H1 (cell line): Measurements from ENCODE around the gene ELMO3. TPM values are rescaled to one million over a fixed set of nuclear protein-coding genes. Genes with fewer than 3 reads are reported as not detected.

ENCODE experiments used
- CTCF ChIA-PET: fragments of 300-600 bp; sonication (Branson Sonifier 250); formaldehyde crosslinking; loops from one replicate; lab custom pipeline; 2021; ENCODE audit not compliant: partially characterized antibody; lab: Charles Lee
- POLR2A ChIA-PET: fragments of 300-600 bp; sonication (Branson Sonifier 250); formaldehyde crosslinking; loops from one replicate; lab custom pipeline; 2021; ENCODE audit warnings: inconsistent platforms; ENCODE audit not compliant: partially characterized antibody; lab: Charles Lee
- DNase-seq, 2 experiments: peaks; one replicate each; pipeline versions ENCODE4 v3.0.0 to v3.0.0-alpha.2; 2010 to 2022; ENCODE audit warnings: low spot score in 2 of 2, low read depth in 1 of 2, mixed read lengths in 1 of 2
- FAIRE-seq: peaks from 2 replicates; lab custom pipeline; 2011; peaks lifted over from hg19 to GRCh38; lab: Jason Lieb, UNC
- H2AFZ ChIP-seq: 2 replicates; pipeline ENCODE4 v1.8.1; 2012; ENCODE audit warnings: low read length, inconsistent platforms
- H2AK5ac ChIP-seq: 2 replicates; pipeline ENCODE4 v1.6.1; 2013; ENCODE audit warnings: low read depth, low read length
- H2BK120ac ChIP-seq: replicated peaks from 2 replicates; pipeline ENCODE3; 2013; ENCODE audit warnings: low read depth, low read length, inconsistent platforms
- H2BK12ac ChIP-seq: 2 replicates; pipeline ENCODE4 v1.6.1; 2013; ENCODE audit warnings: low read depth, low read length
- H2BK15ac ChIP-seq: 2 replicates; pipeline ENCODE4 v1.6.1; 2013; ENCODE audit warnings: low read length
- H2BK20ac ChIP-seq: 2 replicates; pipeline ENCODE4 v1.6.1; 2013; ENCODE audit warnings: low read length
- H2BK5ac ChIP-seq: 2 replicates; pipeline ENCODE4 v1.6.1; 2013; ENCODE audit warnings: low read depth, low read length
- H3K14ac ChIP-seq: 2 replicates; pipeline ENCODE4 v1.6.1; 2013; ENCODE audit warnings: inconsistent platforms; ENCODE audit not compliant: insufficient read length
- H3K18ac ChIP-seq: 2 replicates; pipeline ENCODE4 v1.6.1; 2013; ENCODE audit warnings: low read length; ENCODE audit errors: extremely low read depth
- H3K23ac ChIP-seq: 2 replicates; pipeline ENCODE4 v1.6.1; 2013; ENCODE audit warnings: inconsistent platforms; ENCODE audit not compliant: insufficient read length
- H3K23me2 ChIP-seq: 2 replicates; pipeline ENCODE4 v1.6.1; 2013; ENCODE audit warnings: low read depth, low read length
- H3K27ac ChIP-seq: 2 replicates; pipeline ENCODE4 v1.6.1; 2011; ENCODE audit warnings: low read depth, low read length, inconsistent platforms
- H3K27me3 ChIP-seq, 4 experiments: replicated peaks in 1 of 4; 1 replicate in 1 of 4; 2 replicates in 3 of 4; pipeline versions ENCODE4 v1.6.1 to v1.8.1; 2011 to 2013; ENCODE audit warnings: low read length in 3 of 4, mild to moderate bottlenecking in 3 of 4, inconsistent platforms in 2 of 4, mixed read lengths in 2 of 4, moderate library complexity in 1 of 4; ENCODE audit not compliant: control insufficient read depth in 3 of 4, insufficient read depth in 3 of 4; ENCODE audit errors: extremely low read depth in 1 of 4
- H3K36me3 ChIP-seq, 4 experiments: 2 replicates each; pipeline versions ENCODE4 v1.6.1 to v1.8.1; 2011 to 2013; ENCODE audit warnings: mild to moderate bottlenecking in 4 of 4, low read length in 3 of 4, moderate library complexity in 2 of 4, control low read depth in 1 of 4, inconsistent platforms in 1 of 4; ENCODE audit not compliant: insufficient read depth in 4 of 4, control insufficient read depth in 2 of 4
- H3K4ac ChIP-seq: replicated peaks from 2 replicates; pipeline ENCODE3; 2013; ENCODE audit warnings: low read length, low read depth, mixed read lengths, inconsistent platforms; ENCODE audit not compliant: insufficient read length
- H3K4me1 ChIP-seq, 4 experiments: replicated peaks in 1 of 4; 1 replicate in 1 of 4; 2 replicates in 3 of 4; pipeline versions ENCODE4 v1.6.1 to v1.8.1; 2011 to 2013; ENCODE audit warnings: low read length in 3 of 4, inconsistent platforms in 2 of 4, mixed read lengths in 1 of 4; ENCODE audit not compliant: insufficient read depth in 4 of 4, control insufficient read depth in 3 of 4
- H3K4me2 ChIP-seq, 2 experiments: 2 replicates each; pipeline versions ENCODE4 v1.6.1 to v1.8.1; 2011 to 2013; ENCODE audit warnings: low read depth in 2 of 2, low read length in 2 of 2, control low read depth in 1 of 2, inconsistent platforms in 1 of 2, mild to moderate bottlenecking in 1 of 2; ENCODE audit not compliant: insufficient read depth in 1 of 2
- H3K4me3 ChIP-seq, 4 experiments: fragments of 200-600, 300-600 bp in 1 of 4; sonication (generic), shearing (Covaris generic), sonication (Bioruptor Twin) in 1 of 4; 2 replicates each; pipeline versions ENCODE4 v1.5.1 to v1.8.1; 2011 to 2016; ENCODE audit warnings: low read length in 4 of 4, low read depth in 3 of 4, control low read depth in 2 of 4, inconsistent platforms in 2 of 4, mild to moderate bottlenecking in 2 of 4, mixed read lengths in 1 of 4, moderate library complexity in 1 of 4; ENCODE audit not compliant: insufficient read depth in 2 of 4; ENCODE audit errors: extremely low read depth in 1 of 4
- H3K56ac ChIP-seq: replicated peaks from 2 replicates; pipeline ENCODE3; 2013; ENCODE audit warnings: low read depth, mild to moderate bottlenecking, mixed read lengths, low read length, inconsistent platforms; ENCODE audit not compliant: insufficient read length
- H3K79me1 ChIP-seq: 2 replicates; pipeline ENCODE4 v1.6.1; 2013; ENCODE audit warnings: low read depth, low read length, control low read depth
- H3K79me2 ChIP-seq, 2 experiments: 2 replicates each; pipeline versions ENCODE4 v1.6.1 to v1.8.1; 2012 to 2013; ENCODE audit warnings: low read length in 2 of 2, mild to moderate bottlenecking in 2 of 2, inconsistent platforms in 1 of 2; ENCODE audit not compliant: insufficient read depth in 2 of 2, control insufficient read depth in 1 of 2
- H3K9ac ChIP-seq, 4 experiments: replicated peaks in 1 of 4; 1 replicate in 1 of 4; 2 replicates in 3 of 4; pipeline versions ENCODE4 v1.6.1 to v1.8.1; 2011 to 2013; ENCODE audit warnings: low read depth in 3 of 4, low read length in 3 of 4, control low read depth in 2 of 4, mild to moderate bottlenecking in 2 of 4, moderate library complexity in 2 of 4, inconsistent platforms in 1 of 4; ENCODE audit errors: extremely low read depth in 1 of 4
- H3K9me3 ChIP-seq, 2 experiments: 2 replicates each; pipeline versions ENCODE4 v1.6.1 to v1.8.1; 2012 to 2013; ENCODE audit warnings: mild to moderate bottlenecking in 2 of 2, moderate library complexity in 2 of 2, control low read depth in 1 of 2, inconsistent platforms in 1 of 2, low read depth in 1 of 2, low read length in 1 of 2, mixed read lengths in 1 of 2; ENCODE audit not compliant: insufficient read depth in 2 of 2
- H4K20me1 ChIP-seq, 2 experiments: replicated peaks in 1 of 2; 2 replicates each; pipeline versions ENCODE3 to v1.8.1; 2011 to 2013; ENCODE audit warnings: inconsistent platforms in 2 of 2, low read length in 2 of 2, mild to moderate bottlenecking in 1 of 2; ENCODE audit not compliant: insufficient read depth in 2 of 2, control insufficient read depth in 1 of 2
- H4K5ac ChIP-seq: 2 replicates; pipeline ENCODE4 v1.6.1; 2013; ENCODE audit warnings: low read length, low read depth, mixed read lengths, inconsistent platforms; ENCODE audit not compliant: insufficient read length
- H4K8ac ChIP-seq: 2 replicates; pipeline ENCODE4 v1.8.0; 2013; ENCODE audit warnings: mild to moderate bottlenecking, moderate library complexity, low read length, inconsistent platforms; ENCODE audit not compliant: insufficient read depth; ENCODE audit errors: extremely low read depth
- H4K91ac ChIP-seq: replicated peaks from 2 replicates; pipeline ENCODE3; 2013; ENCODE audit warnings: low read length, mixed read lengths, inconsistent platforms; ENCODE audit not compliant: insufficient read length
- BACH1 ChIP-seq: IDR thresholded peaks from 2 replicates; pipeline ENCODE4 v1.6.1; 2012; ENCODE audit warnings: low read length, improper control_type of control experiment
- JUND ChIP-seq: IDR thresholded peaks from 2 replicates; pipeline ENCODE4 v1.6.1; 2011; ENCODE audit warnings: mild to moderate bottlenecking, improper control_type of control experiment, low read length
- NANOG ChIP-seq: IDR thresholded peaks from 2 replicates; pipeline ENCODE4 v1.6.1; 2011; ENCODE audit warnings: low read length, low read depth, mild to moderate bottlenecking, inconsistent platforms; ENCODE audit not compliant: insufficient read depth, poor library complexity, severe bottlenecking
- SP4 ChIP-seq: IDR thresholded peaks from 2 replicates; pipeline ENCODE4 v1.6.1; 2012; ENCODE audit warnings: low read length, inconsistent platforms
- SRF ChIP-seq: IDR thresholded peaks from 2 replicates; pipeline ENCODE4 v1.6.1; 2011; ENCODE audit warnings: mild to moderate bottlenecking, low read depth, low read length, moderate library complexity
- WGBS, 2 experiments: shearing (Covaris generic) in 1 of 2; methylation state at CpG; one replicate each; pipeline versions ENCODE4 v1.1.6 to v1.1.7; 2013 to 2015; ENCODE audit warnings: low lambda C conversion rate in 2 of 2, mixed read lengths in 2 of 2, inconsistent platforms in 1 of 2, low coverage in 1 of 2, missing lambda C conversion rate in 1 of 2; ENCODE audit not compliant: insufficient replicate concordance in 2 of 2, insufficient coverage in 1 of 2, insufficient read length in 1 of 2; ENCODE audit errors: extremely low coverage in 1 of 2, missing lambda C conversion rate in 1 of 2; 5-methylcytosine and 5-hydroxymethylcytosine counted together
- polyA plus RNA-seq, 7 experiments: library from polyadenylated mRNA; depleted of rRNA in 3 of 7; stranded (reverse) in 5 of 7; unstranded in 2 of 7; fragments of >200 nt in 5 of 7; fragments of 200-250 nt in 2 of 7; gene quantifications; 1 replicate in 5 of 7; 2 replicates in 1 of 7; 4 replicates in 1 of 7; pipeline versions ENCODE4 v1.2.1 to v1.2.3, GENCODE V29; 2011 to 2013; ENCODE audit warnings: missing spikeins in 2 of 7, mixed read lengths in 2 of 7
- total RNA-seq: library from RNA; stranded (reverse); fragmentation: NEBNext Ultra II Directional; extraction: Animal tissue kit (Norgen Biotek cat#: 25700); gene quantifications from 2 replicates; pipeline ENCODE4 v1.2.1, GENCODE V29; 2021
- TF ChIP-seq, protein P1 (sequence below), 3 experiments: IDR thresholded peaks; 1 replicate in 2 of 3; 2 replicates in 1 of 3; pipeline versions ENCODE4 v1.5.1 to v1.6.1; 2011; ENCODE audit warnings: low read length in 3 of 3, mild to moderate bottlenecking in 3 of 3, inconsistent platforms in 2 of 3, low read depth in 1 of 3, moderate library complexity in 1 of 3; ENCODE audit not compliant: insufficient read depth in 1 of 3; ENCODE audit errors: control extremely low read depth in 1 of 3

The ELMO3 gene
- total and polyA plus RNA-seq, 2 of the 8 experiments (the other 6 are each of a cell fraction or from before 2014, with no cell fraction given): 9.6 to 10.9 TPM

DNA sequence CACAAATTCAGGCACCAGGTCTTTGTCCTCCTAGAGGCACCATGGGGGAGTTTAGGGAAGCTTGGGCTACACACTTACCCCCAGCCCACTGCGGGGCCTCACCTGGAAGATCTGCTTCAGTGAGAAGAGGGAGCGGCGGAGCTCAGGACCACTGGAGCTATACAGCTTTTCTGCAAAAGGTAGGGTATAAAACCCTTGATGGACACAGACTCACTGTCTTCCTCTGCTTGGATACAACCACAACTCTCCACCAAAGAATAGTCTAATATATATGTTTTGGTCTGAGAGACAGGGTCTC is 39.3 kb downstream of the ELMO3 start:
- no peak overlapping the region for H2BK5ac ChIP-seq
- H3K79me2 ChIP-seq: 0 out of 4 replicates have a peak, but pooled peaks cover 0 to 3% of the 10 kb centered on the region in 2 experiments
- no peaks in the 10 kb centered on the region for H3K23me2 ChIP-seq
- DNase-seq: no peak
- H3K4ac ChIP-seq: no peak overlapping the region
- H3K4me3 ChIP-seq: no peak overlapping the region
- H2BK20ac ChIP-seq: no peak overlapping the region
- H3K18ac ChIP-seq: no peak overlapping the region
- H3K27ac ChIP-seq: no peak overlapping the region
- TF ChIP-seq SRF (no peak), NANOG (no peak), JUND (no peak), BACH1 (no peak), SP4 (no peak)
- TF ChIP-seq, protein P1, sequence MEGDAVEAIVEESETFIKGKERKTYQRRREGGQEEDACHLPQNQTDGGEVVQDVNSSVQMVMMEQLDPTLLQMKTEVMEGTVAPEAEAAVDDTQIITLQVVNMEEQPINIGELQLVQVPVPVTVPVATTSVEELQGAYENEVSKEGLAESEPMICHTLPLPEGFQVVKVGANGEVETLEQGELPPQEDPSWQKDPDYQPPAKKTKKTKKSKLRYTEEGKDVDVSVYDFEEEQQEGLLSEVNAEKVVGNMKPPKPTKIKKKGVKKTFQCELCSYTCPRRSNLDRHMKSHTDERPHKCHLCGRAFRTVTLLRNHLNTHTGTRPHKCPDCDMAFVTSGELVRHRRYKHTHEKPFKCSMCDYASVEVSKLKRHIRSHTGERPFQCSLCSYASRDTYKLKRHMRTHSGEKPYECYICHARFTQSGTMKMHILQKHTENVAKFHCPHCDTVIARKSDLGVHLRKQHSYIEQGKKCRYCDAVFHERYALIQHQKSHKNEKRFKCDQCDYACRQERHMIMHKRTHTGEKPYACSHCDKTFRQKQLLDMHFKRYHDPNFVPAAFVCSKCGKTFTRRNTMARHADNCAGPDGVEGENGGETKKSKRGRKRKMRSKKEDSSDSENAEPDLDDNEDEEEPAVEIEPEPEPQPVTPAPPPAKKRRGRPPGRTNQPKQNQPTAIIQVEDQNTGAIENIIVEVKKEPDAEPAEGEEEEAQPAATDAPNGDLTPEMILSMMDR (IDR thresholded peaks at IDR 0.05; ENCODE audit: control extremely low read depth in 1 of 3, insufficient read depth in 1 of 3, low read depth in 1 of 3, low read length in 3 of 3): no peak
- TF ChIP-seq, all 59 proteins: peak for 0
- ChIA-PET CTCF (interaction anchor here (0.8 to 4.6 kb wide), 11 partner anchors 8 to 343 kb away, joined by 3 to 23 read pairs (median 4); partner anchors contain the start of genes ELMO3, KCTD19, LRRC36 and NOL3), POLR2A (interaction anchor here (0.8 to 11.2 kb wide), 5 partner anchors 9 to 190 kb away, joined by 3 to 111 read pairs (median 4); partner anchors contain the start of genes FHOD1, SLC9A5 and TMEM208)
- Histone ChIP-seq H3K9ac (no peak overlapping the region), H2AK5ac (no peak overlapping the region), H2BK15ac (no peak overlapping the region), H2BK120ac (no peak overlapping the region), H4K8ac (no peak overlapping the region), H2BK12ac (no peak overlapping the region), H2AFZ (no peak overlapping the region), H4K91ac (no peak overlapping the region), H3K4me2 (no peak overlapping the region), H4K5ac (no peak overlapping the region), H3K4me1 (peaks cover 3 to 8% (median 7%) of the 10 kb centered on the region in 4 experiments; a peak in 6 of 7 replicates), H3K14ac (no peak overlapping the region), H4K20me1 (peaks cover 0 to 9% of the 10 kb centered on the region in 2 experiments), H3K23ac (no peak overlapping the region), H3K56ac (no peak overlapping the region), H3K36me3 (peaks cover 5 to 21% (median 12%) of the 10 kb centered on the region in 4 experiments; a peak in 5 of 8 replicates), H3K9me3 (no peaks in the 10 kb centered on the region), H3K27me3 (no peaks in the 10 kb centered on the region), H3K79me1 (peaks cover 14% of the 10 kb centered on the region)
- no peak for FAIRE-seq
- 100% methylated on average over 3 of the region's 3 CpGs; no CpG with 5 or more reads in 1 of the 2 experiments for WGBS, 2 experiments
